HepG2 (cell line): ENCODE measurements around the gene COL18A1. TPM values are rescaled to one million over a fixed set of nuclear protein-coding genes. Genes with fewer than 3 reads are reported as not detected.
A peak's percentile ranks its signal among the peaks of the same experiment; 100 is the strongest.

Experiments
- CENPBD1 ChIP-seq: sonication (generic); formaldehyde crosslinking; IDR thresholded peaks from 2 replicates; pipeline ENCODE4 v1.8.0; 2022; ENCODE audit warnings: missing genetic modification reagents, low read depth, mild to moderate bottlenecking, borderline replicate concordance
- EEA1 ChIP-seq: sonication (generic); formaldehyde crosslinking; IDR thresholded peaks from 2 replicates; pipeline ENCODE4 v1.5.1; 2020; ENCODE audit warnings: mild to moderate bottlenecking, missing genetic modification reagents, borderline replicate concordance
- FOXA3 ChIP-seq: IDR thresholded peaks from 2 replicates; pipeline ENCODE4 v1.6.1; 2016; ENCODE audit warnings: missing genetic modification reagents, missing compliant biosample characterization
- FOXK2 ChIP-seq: fragments of 450-650 bp; IDR thresholded peaks from 2 replicates; pipeline ENCODE4 v1.6.1; 2016
- GATAD1 ChIP-seq: IDR thresholded peaks from 2 replicates; pipeline ENCODE4 v1.6.1; 2016; ENCODE audit warnings: missing genetic modification reagents, missing compliant biosample characterization
- GLMP ChIP-seq: sonication (generic); formaldehyde crosslinking; IDR thresholded peaks from 2 replicates; pipeline ENCODE4 v1.9.0; 2021; ENCODE audit warnings: missing genetic modification reagents, mild to moderate bottlenecking, borderline replicate concordance
- KAT8 ChIP-seq: IDR thresholded peaks from 2 replicates; pipeline ENCODE4 v1.6.1; 2016; ENCODE audit warnings: missing genetic modification reagents, missing compliant biosample characterization
- MLXIP ChIP-seq: sonication (generic); formaldehyde crosslinking; IDR thresholded peaks from 2 replicates; pipeline ENCODE4 v1.9.0; 2021; ENCODE audit warnings: missing genetic modification reagents, borderline replicate concordance
- MYC ChIP-seq: sonication (generic); formaldehyde crosslinking; IDR thresholded peaks from 2 replicates; pipeline ENCODE4 v1.9.0; 2021; ENCODE audit warnings: missing genetic modification reagents, borderline replicate concordance
- NONO ChIP-seq, 2 experiments: fragments of 450-650 bp in 1 of 2; sonication (generic) in 1 of 2; formaldehyde crosslinking in 1 of 2; IDR thresholded peaks in 1 of 2; conservative IDR thresholded peaks in 1 of 2; 2 replicates each; pipeline versions ENCODE4 v1.6.1 to v1.8.0; 2017 to 2022; ENCODE audit warnings: mild to moderate bottlenecking in 1 of 2, missing genetic modification reagents in 1 of 2, moderate library complexity in 1 of 2
- POGZ ChIP-seq: sonication (generic); formaldehyde crosslinking; IDR thresholded peaks from 2 replicates; pipeline ENCODE4 v1.4.0; 2020; ENCODE audit warnings: mild to moderate bottlenecking, missing genetic modification reagents
- PRDM4 ChIP-seq: sonication (generic); formaldehyde crosslinking; IDR thresholded peaks from 2 replicates; pipeline ENCODE4 v1.9.0; 2021; ENCODE audit warnings: missing genetic modification reagents, borderline replicate concordance
- RXRB ChIP-seq: IDR thresholded peaks from 2 replicates; pipeline ENCODE4 v1.6.1; 2016; ENCODE audit warnings: borderline replicate concordance, missing genetic modification reagents, missing compliant biosample characterization
- SIX4 ChIP-seq: sonication (generic); formaldehyde crosslinking; IDR thresholded peaks from 2 replicates; pipeline ENCODE4 v1.4.0; 2020; ENCODE audit warnings: missing genetic modification reagents
- SP5 ChIP-seq: IDR thresholded peaks from 2 replicates; pipeline ENCODE4 v1.6.1; 2016; ENCODE audit warnings: low read depth, borderline replicate concordance
- TFAP4 ChIP-seq: sonication (generic); IDR thresholded peaks from 2 replicates; pipeline ENCODE4 v1.6.1; 2016; ENCODE audit warnings: low read depth, borderline replicate concordance
- ZFP62 ChIP-seq: sonication (generic); formaldehyde crosslinking; IDR thresholded peaks from 2 replicates; pipeline ENCODE4 v1.4.0; 2020; ENCODE audit warnings: missing genetic modification reagents
- ZNF143 ChIP-seq: sonication (generic); formaldehyde crosslinking; IDR thresholded peaks from 2 replicates; pipeline ENCODE4 v1.4.0; 2020; ENCODE audit warnings: missing genetic modification reagents
- ZNF264 ChIP-seq: sonication (generic); formaldehyde crosslinking; IDR thresholded peaks from 2 replicates; pipeline ENCODE4 v1.4.0; 2020; ENCODE audit warnings: missing genetic modification reagents
- ZNF33A ChIP-seq: sonication (generic); formaldehyde crosslinking; IDR thresholded peaks from 2 replicates; pipeline ENCODE4 v1.5.1; 2020; ENCODE audit warnings: missing genetic modification reagents, mild to moderate bottlenecking, moderate library complexity, borderline replicate concordance
- ZNF382 ChIP-seq: sonication (generic); formaldehyde crosslinking; IDR thresholded peaks from 2 replicates; pipeline ENCODE4 v1.5.0; 2020; ENCODE audit warnings: missing genetic modification reagents, mild to moderate bottlenecking, borderline replicate concordance
- ZNF660 ChIP-seq: sonication (generic); formaldehyde crosslinking; IDR thresholded peaks from 2 replicates; pipeline ENCODE4 v1.5.1; 2020; ENCODE audit warnings: mild to moderate bottlenecking, low read depth, missing genetic modification reagents, borderline replicate concordance
- polyA plus RNA-seq, 8 experiments: library from polyadenylated mRNA; depleted of rRNA in 3 of 8; stranded (reverse) in 7 of 8; unstranded in 1 of 8; fragments of >200 nt; fragmentation: Illumina TruSeq in 4 of 8; extraction: Trizol in 4 of 8; gene quantifications; 2 replicates each; pipeline versions ENCODE4 v1.2.1 to v1.2.3, GENCODE V29; 2011 to 2016; ENCODE audit warnings: low read depth in 4 of 8, missing spikeins in 1 of 8, mixed read lengths in 1 of 8; ENCODE audit not compliant: insufficient read depth in 1 of 8
- total RNA-seq, 5 experiments: library from RNA; depleted of rRNA; stranded (reverse); fragments of >200 nt; fragmentation: Illumina TruSeq; extraction: Trizol; gene quantifications; 2 replicates each; pipeline ENCODE4 v1.2.3, GENCODE V29; 2016; ENCODE audit warnings: low read depth in 1 of 5

COL18A1 gene
- total and polyA plus RNA-seq, 2 of the 13 experiments (the other 11 are each of a cell fraction or from before 2014, with no cell fraction given) = 79.0 to 102 TPM

- TF ChIP-seq RXRB (peak; percentile 91), NONO (IDR thresholded peaks at IDR 0.05) (no peak), NONO (CRISPR knock-in tag; conservative IDR thresholded peaks at IDR 0.05) (no peak), MYC (CRISPR knock-in tag) (no peak; the same call in 1 of the 2 replicates), ZNF660 (CRISPR knock-in tag) (no peak), ZFP62 (CRISPR knock-in tag) (no peak), FOXK2 (no peak), CENPBD1 (no peak), ZNF382 (CRISPR knock-in tag) (no peak), POGZ (CRISPR knock-in tag) (no peak), SIX4 (CRISPR knock-in tag) (peak; percentile 49), ZNF264 (CRISPR knock-in tag) (no peak), EEA1 (CRISPR knock-in tag) (no peak), ZNF33A (CRISPR knock-in tag) (no peak), KAT8 (0 out of 2 replicates have a peak, but pooled peaks have one; percentile 12), GATAD1 (CRISPR knock-in tag) (0 out of 2 replicates have a peak, but pooled peaks have one; percentile 41), TFAP4 (peak; percentile 57; the same call in 1 of the 2 replicates), PRDM4 (CRISPR knock-in tag) (no peak), ZNF143 (CRISPR knock-in tag) (no peak), FOXA3 (CRISPR knock-in tag) (peak; percentile 89), MLXIP (no peak), GLMP (CRISPR knock-in tag) (no peak), SP5 (peak; percentile 31; the same call in 1 of the 2 replicates)
These were observed 27.8 kb downstream of the COL18A1 start (continued) for GRCh38 chr21:45432575-45433255.
